Globus pallidus (tissue), 1 donor: ENCODE data around the gene ZNF689.
"Not testable (repeated sequence)": the region's sequence is repeated elsewhere in the genome, so short reads cannot be mapped to it uniquely, and the experiment has no call there.

ENCODE experiments used
- DNase-seq: peaks from one replicate; pipeline ENCODE4 v3.0.0-alpha.2; 2015; ENCODE audit warnings: low spot score

Gene ZNF689

DNA sequence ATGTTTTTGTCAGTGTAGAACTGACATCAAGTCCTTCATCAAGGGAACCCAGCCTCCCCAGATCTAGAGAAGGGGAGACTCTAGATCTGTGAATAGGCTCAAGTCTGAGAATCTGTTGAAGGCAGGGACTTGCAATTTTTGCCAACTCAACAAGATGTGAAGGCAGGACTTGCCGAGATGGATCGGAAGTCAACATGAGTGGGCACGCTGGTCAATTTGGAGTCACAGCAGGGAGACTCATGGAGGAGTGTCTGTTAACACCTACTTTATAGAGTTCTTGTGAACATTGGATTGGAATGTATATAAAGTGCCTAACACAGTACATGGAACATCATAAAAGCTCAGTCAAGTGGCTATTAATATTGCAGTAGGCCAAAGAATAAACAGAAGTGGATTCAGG, 10.0 kb downstream of the ZNF689 start:
- DNase-seq: no peak

DNA sequence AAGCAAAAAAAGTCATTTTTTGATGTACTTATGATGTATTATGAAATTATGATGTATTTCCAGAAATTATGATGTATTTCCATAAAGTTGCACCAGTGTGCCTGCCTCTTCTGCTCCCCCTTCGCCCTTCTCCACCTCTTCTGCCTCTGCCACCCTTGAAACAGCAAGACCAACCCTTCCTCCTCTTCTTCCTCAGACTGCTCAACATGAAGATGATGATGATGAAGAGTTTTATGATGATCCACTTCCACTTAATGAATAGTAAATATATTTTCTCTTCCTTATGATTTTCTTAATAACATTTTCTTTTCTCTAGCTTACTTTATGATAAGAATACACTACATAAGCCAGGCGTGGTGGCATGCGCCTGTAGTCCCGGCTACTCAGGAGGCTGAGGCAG, 17.3 kb downstream of the ZNF689 start:
- no peak for DNase-seq

DNA sequence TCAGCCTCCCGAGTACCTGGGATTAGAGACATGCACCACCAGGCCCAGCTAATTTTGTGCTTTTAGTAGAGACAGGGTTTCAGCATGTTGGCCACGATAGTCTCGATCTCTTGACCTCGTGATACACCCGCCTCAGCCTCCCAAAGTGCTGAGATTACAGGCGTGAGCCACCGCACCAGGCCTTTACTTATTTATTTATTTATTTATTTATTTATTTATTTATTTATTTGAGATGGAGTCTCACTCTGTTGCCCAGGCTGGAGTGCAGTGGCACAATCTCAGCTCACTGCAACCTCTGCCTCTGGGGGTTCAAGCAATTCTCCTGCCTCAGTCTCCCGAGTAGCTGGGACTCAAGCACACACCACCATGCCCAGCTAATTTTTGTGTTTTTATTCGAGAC, 19.3 kb downstream of the ZNF689 start:
- DNase-seq: not testable (repeated sequence)

- not testable (repeated sequence) for DNase-seq
Observed at GRCh38 chr16:30589582-30589981, 20.6 kb downstream of the ZNF689 start.

GRCh38 chr16:30588651-30589050, 21.5 kb downstream of the ZNF689 start:
- DNase-seq: no peak

GRCh38 chr16:30585400-30586191, 24.6 kb downstream of the ZNF689 start, which contains the start of gene ZNF785:
Gene ZNF785 (minus strand): TSS chr16:30585697. CDS start chr16:30585611, 86 bp downstream.
- DNase-seq: peak; percentile 98

DNA sequence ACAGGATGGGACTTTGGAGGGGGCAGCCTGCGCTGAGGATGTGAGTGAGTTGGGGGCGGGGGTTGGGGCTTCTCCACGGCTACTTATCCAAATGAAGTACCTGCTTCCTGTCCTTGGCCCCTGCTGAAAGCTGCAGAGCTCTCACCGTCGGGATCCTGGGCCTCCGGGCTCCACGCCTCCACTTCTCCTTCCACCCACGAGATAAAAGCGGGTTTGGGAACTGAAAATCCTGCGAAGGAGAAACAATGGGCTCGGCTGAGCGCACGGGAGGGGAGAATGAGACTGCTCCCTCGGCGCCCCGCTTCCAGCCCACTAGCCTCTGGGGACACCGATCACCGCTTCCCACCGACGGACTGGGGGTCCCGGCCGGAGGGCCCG, 25.2 kb downstream of the ZNF689 start:
- DNase-seq: no peak

DNA sequence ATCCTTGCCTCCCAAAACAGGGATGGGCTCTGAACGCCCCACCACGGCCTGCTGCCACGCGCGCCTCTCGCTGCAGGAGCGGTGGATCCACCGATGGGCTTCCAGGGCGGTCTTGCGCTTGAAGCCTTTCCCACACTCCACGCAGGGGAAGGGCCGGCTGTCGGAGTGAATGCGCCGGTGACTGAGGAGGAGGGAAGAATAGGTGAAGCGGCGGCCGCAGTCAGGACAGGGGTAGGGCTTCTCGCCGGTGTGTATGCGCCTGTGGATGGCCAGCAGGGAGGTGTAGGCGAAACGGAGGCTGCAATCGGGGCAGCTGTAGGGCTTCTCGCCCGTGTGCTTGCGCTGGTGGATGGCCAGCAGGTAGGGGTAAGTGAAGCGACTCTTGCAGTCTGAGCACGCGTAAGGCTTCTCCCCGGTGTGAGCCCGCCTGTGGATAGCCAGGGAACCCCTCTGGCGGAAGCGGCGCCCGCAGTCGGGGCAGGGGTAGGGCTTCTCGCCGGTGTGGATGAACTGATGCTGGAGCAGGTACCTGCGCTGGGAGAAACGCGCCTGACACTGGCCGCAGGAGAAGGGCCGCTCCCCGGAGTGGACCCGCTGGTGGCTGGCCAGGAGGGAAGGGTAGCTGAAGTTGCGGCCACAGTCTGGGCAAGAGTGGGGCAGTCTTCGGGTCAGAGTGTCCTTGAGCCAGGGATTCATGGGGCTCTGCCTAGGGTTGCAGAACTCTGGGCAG, 27.4 kb downstream of the ZNF689 start:
- DNase-seq: no peak

DNA sequence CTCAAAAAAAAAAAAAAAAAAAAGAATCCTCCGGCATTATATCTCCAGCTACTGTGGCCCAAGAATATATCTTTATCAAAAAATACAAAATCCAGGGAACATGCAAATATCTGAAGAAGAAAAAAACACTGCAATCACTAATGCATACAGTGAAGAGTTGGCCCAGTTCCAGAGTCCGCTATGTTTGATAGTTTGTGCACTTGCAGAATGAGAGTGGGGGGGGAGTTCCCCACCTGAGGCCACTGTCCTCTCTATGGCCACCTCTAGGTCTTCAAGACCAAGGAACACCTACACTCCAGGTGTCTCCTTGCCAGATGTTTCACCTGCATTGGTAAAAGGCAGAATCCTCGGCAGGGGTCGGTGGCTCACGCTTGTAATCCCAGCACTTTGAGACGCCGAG, 28.7 kb downstream of the ZNF689 start:
- no peak for DNase-seq

DNA sequence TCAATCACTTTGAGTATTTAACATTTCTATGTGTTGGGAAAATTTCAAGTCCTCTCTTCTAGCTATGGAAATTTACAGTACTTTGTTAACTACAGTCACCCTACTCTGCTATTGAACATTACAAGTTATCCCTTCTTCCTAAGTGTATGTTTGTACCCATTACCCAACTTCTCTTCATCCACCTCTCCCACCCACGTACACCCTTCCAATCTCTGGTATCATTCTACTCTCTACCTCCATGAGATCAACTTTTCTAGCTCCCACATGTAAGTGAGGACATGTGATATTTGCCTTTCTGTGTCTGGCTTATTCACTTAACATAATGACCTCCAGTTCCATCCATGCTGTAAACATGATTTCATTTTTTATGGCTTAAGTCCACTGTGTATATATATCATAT, 35.5 kb downstream of the ZNF689 start:
- no peak for DNase-seq

- peak; percentile 99 for DNase-seq
Observed at GRCh38 chr16:30571445-30572322, 38.5 kb downstream of the ZNF689 start, which contains the start of gene ZNF688. Gene ZNF688 (minus strand): TSS chr16:30571714. CDS start chr16:30571629, 85 bp downstream.

GRCh38 chr16:30570636-30571444, 39.3 kb downstream of the ZNF689 start:
- peak; percentile 26 for DNase-seq

- no peak for DNase-seq
Observed at GRCh38 chr16:30569746-30570635, 40.2 kb downstream of the ZNF689 start.

- DNase-seq: no peak
Observed at GRCh38 chr16:30569281-30569680, 40.9 kb downstream of the ZNF689 start.

- DNase-seq: no peak
Observed at GRCh38 chr16:30567991-30568638, 42.1 kb downstream of the ZNF689 start.

DNA sequence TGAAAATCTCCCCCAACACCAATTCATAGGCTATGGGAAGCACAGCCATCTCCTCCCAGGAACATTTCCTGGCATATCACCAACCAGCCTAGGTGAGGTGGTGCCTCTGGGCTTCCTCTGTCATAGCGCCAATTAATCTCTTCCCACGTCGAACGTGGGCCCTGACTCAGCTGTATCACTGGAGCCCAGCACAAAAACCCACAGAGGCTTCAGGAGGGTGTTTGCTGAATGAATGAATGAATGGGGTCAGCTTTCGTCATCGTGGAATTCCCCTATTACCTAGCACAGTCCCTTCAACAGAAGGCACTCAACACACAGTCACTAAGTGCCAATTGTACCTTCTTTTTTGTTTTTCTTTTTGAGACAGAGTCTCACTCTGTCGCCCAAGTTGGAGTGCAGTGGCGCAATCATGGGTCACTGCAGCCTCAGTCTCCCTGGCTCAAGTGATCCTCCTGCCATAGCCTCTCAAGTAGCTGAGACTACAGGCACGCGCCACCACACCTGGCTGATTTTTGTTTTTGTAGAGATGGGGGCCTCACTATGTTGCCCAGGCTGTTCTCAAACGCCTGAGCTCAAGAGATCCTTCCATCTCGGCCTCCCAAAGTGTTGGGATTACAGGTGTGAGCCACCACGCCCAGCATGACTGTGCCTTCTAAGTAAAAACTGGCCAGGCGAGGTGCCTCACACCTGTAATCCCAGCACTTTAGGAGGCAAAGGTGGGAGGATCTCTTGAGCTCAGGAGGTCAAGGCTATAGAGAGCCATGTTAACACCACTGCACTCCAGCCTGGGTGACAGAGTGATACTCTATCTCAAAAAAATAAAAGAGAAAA, 42.8 kb downstream of the ZNF689 start:
- DNase-seq: no peak

- no peak for DNase-seq
Observed at GRCh38 chr16:30566531-30566930, 43.7 kb downstream of the ZNF689 start.

DNA sequence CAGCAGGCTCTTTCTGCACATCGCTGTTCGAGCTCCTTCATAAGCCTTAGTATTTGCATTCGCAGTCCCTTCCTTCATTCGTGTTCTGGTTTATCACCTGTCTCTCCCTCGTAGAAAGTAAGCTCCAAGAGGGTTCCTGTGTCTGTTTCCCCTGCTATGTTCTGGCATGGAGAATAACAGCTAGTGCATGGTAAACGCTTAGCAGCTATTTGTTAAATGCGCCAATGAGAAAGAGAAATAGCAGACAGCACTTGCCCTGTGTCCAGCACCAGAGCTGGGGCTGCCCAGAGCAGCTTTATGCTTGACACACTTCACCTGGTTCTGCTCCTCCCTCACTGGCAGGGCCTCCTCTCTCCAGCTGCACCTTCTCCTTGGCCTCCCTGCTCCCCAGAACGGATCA, 44.2 kb downstream of the ZNF689 start:
- DNase-seq: no peak

DNA sequence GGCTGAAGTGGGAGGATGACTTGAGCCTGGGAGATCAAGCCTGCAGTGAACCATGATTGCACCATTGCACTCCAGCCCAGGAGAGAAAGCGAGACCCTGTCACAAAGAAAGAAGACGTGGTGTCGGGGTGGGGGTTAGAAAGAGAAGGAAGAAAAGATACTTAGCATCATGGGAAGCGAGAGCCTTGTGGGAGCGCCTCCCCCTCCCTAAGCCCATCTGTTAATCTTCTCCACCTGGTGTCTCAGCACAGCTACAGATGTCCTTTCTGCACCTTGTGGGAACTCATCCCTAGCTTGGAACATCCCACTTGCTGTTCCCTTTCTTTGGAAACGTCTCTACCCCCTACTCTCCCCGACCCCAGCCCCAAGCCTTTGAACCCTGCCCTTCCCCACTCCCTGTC, 44.7 kb downstream of the ZNF689 start:
- no peak for DNase-seq
